ENCODE measurements around the gene SAYSD1.

The SAYSD1 gene

GRCh38 chr6:39076623-39077535 is 38.1 kb downstream of the SAYSD1 start:
- no peak for DNase-seq

GRCh38 chr6:39075807-39076622 is 39.0 kb downstream of the SAYSD1 start:
- DNase-seq = no peak

GRCh38 chr6:39075010-39075686 is 39.8 kb downstream of the SAYSD1 start:
- no peak for DNase-seq

- DNase-seq = no peak
These were observed 40.5 kb downstream of the SAYSD1 start for GRCh38 chr6:39074486-39074885.

DNA sequence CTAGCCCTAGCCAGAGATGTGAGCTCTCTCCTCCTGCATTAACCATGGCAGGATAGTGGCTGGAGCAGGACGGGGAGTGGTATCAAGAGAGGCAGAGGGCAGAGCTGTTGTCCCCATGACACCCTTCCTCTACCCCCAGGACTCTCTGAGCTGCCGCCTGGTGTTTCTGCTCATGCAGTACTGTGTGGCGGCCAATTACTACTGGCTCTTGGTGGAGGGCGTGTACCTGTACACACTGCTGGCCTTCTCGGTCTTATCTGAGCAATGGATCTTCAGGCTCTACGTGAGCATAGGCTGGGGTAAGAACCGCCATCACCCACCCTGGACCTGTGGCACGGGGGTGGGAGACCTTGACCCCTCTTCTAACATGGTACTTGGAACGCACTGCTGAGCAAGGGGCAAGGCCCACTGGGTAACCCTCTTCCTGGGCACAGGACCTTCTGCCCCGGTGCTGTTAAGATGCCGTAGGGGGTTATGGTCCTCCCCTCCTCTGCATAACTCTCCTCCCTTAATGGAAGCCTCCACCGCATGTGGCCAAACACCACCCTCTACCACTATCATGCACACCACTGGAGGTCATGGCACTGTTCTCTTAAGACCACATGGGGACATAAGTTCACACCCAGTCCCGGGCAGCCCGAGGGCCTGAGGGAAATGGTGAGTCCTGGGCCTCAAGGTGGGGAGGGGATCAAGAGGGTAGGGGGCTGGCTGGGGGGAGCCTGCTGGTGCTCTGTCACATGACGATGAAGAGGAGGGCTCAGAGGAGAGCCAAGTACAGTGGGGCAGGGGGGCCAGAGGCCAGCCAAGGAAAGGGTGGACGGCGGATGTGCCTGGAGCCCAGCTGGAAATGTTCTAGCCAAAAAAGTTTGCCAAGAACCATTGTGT is 41.3 kb downstream of the SAYSD1 start:
- DNase-seq = no peak

GRCh38 chr6:39072830-39073229 is 42.2 kb downstream of the SAYSD1 start:
- no peak for DNase-seq

- no peak for DNase-seq
These were observed 46.6 kb downstream of the SAYSD1 start for GRCh38 chr6:39068391-39068790.

GRCh38 chr6:39065561-39065960 is 49.4 kb downstream of the SAYSD1 start:
- no peak for DNase-seq

DNA sequence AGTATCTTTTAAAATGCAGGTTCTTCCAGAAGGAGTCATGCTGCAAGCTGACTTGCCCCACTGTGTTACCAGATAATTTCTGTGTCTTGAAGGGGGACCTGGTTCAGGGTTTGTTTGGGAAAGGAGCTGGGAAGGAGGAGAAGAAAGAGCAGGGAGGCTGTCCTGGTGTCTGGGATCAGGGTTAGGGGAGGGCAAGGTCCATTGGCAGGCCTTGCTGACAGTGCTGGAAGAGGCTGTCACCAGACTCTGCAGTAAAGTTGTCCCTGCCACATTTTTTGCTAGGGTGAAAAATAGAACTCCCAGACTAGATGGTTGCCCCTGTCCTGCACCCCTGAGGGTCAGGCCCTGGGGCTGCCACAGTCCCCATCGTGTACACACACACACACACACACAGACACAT is 51.5 kb downstream of the SAYSD1 start:
- DNase-seq = no peak

GRCh38 chr6:39062014-39062740 is 52.8 kb downstream of the SAYSD1 start:
- no peak for DNase-seq

DNA sequence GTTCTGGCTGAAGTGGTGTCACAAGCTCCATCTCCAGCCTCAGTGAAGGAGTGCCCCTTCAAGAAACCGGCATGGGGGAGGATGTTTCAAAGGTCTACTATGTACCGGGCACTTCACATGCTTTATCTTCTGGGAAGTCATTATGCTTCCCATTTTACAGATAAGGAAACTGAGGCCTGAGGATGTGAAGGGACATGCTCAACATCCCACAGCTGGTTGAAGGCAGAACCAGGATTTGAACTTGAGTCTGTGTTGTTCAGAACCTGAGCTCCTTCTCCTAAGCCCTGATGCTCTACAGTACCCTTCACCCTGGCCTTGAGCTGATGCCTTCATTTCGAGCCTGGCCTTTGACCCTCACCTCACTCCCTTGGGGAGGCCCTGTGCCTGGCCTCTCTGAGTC is 53.4 kb downstream of the SAYSD1 start:
- no peak for DNase-seq

DNA sequence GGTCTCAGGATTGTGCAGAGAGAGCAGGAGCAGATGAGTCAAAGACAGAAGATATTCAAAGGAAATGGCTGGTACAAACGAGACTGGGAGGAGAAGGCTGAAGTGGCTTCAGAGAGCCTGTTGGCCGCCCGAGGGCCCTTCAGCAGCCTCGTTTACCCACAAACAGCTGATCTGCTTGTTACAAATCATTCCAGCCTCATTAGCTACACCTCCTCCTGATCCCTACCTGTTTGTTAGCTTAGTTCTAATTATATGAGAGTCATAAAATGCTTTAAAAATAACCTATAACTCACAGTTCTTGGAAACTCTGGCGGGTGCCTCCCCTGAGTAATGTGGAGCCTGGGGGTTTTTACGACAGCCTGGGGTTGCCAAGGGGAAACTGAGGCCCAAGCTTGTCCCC is 53.8 kb downstream of the SAYSD1 start:
- DNase-seq = no peak

- DNase-seq = no peak
These were observed 54.4 kb downstream of the SAYSD1 start for GRCh38 chr6:39060467-39061160.

- DNase-seq = no peak
These were observed 55.3 kb downstream of the SAYSD1 start for GRCh38 chr6:39059496-39060310.

GRCh38 chr6:39058471-39059147 is 56.4 kb downstream of the SAYSD1 start:
- no peak for DNase-seq

- DNase-seq = no peak
These were observed 57.5 kb downstream of the SAYSD1 start for GRCh38 chr6:39057251-39058155.

GRCh38 chr6:39056681-39057080 is 58.3 kb downstream of the SAYSD1 start:
- DNase-seq = no peak

- DNase-seq = no peak
These were observed 58.8 kb downstream of the SAYSD1 start for GRCh38 chr6:39056191-39056590.

All from NCI-H1048 (cell line).